ENCODE data around the gene MRPS34.
"Not testable (repeated sequence)": the region's sequence is repeated elsewhere in the genome, so short reads cannot be mapped to it uniquely, and the experiment has no call there.

The MRPS34 gene

DNA sequence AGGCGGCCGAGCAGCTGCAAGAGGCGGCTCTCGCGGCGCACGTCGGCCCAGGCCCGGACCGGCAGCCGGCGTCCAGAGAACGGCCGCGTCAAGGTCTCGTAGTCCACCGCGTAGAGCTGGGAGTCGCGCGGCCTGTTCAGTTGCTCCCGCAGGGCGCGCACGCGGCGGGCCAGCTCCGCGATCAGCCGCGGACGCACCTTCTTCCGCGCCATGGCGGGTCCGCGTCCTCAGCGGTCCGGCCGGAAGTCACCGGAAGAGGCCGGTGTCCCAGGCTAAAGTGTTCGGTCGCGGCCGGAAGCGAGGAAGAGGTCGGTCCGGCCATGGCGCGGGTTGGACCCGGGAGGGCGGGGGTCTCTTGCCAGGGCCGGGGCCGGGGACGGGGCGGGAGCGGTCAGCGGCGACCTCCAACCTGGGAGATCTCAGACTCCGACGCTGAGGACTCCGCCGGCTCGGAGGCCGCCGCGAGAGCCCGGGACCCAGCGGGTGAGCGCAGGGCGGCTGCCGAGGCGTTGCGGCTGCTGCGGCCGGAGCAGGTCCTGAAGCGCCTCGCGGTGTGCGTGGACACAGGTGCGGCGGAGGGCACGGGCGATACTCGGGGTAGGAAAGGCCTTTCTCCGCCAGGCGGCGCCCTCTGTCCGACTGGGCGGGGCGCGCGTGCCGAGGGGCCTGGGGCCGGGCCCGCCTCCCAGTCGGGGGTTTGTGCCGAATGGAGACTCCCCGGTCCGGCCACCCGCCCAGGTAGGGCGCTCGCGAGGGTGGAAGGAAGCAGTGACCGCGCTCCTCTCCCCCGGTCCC, at the start of gene MRPS34:
Gene MRPS34, minus strand, starts transcription at position 227 of the 795 bp plus-strand sequence. Its CDS starts 15 bp downstream, at position 212.
- peak; percentile 54 to 67 for DNase-seq (ENCODE audit: low read depth in 2 of 2)

DNA sequence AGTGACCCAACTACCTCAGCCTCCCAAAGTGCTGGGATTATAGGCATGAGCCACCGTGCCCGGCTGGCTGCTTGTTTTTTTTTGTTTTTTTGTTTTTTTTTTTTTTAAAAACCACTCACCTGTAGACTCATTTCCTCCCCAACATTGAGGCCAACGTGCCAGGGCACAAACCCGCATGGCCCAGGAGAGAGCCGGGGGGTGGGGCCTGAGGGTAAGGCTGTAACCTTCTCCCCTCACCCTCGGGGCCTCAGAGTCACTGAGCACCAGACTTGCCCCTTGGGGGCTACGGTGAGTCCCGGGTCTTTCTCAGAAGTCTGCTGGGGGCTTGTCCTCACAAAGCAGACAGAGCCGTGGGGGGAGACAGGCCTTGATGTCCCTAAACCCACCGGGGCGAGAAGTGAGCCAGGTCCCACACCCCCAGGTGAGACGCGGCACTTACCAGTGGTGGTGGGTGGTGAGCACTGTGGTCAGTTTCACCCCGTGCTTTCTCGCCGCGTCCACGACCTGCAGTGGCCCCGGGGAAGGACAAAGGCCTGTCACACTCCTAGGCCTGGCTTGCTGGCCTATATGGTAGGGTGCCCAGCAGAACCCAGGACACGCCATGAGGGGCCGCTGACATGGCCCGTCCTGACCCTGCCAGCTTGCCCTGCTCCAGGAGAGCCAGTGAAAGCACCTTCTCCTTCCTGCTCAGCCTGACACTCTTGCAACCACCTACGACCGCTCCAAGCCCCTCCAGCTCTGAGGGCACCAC, 49.1 kb upstream of the MRPS34 start:
- no peak for DNase-seq (ENCODE audit: low read depth in 2 of 2)

DNA sequence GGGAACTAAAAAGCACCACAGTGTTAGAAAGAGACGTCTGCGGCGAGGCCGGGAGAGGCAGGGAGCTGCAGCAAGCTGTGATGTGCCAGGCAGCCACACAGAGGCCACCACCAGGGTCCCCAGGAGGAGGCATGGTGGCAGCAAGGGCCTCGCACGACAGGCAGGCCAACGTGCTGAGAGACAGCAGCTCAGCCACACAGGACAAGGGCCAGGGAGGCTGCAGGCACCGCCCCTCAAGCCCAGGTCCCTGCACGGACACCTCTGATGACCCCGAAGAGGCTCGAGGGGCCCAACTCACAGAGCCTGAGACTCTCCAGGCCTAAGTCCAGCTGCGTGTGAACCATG, 48.0 kb upstream of the MRPS34 start:
- no peak for DNase-seq (ENCODE audit: low read depth in 2 of 2)

DNA sequence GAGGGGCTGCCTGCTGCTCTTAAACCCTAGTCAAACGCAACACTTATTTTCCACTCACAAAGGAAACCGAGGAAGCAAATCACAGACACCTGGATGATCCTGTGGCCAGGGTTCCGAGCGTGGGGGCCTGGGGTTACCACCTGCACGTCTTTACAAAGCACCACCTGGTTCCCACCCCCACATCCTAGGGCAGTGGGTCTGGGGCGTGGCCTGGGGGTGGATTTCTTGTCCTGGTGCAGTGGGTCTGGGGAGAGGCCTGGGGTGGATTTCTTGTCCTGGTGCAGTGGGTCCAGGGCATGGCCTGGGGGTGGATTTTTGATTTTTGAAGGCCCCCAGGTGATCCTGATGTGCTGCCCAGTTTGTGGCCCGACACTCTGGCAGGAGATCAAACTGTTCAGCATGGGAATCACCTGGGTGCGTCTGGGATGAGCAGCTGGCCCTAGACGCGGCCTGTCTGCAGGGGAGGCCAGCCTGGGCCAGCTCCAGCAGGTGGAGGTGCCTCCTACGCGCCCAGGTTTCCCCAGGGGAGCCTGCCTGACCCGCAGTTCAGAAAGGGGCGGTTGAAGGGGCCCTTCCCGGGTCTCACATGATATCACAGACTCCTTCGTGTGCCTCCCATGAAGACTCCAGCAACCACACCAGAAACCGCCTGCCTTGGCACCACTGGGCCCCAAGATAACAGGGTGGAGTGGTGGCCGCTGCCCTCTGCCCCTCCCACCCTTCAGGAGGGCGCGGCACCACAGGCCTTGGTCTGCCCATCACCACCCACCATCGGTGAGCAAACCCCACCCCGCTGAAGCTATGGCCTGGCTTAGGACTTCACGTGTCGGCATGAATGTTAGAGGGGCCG, 47.4 kb upstream of the MRPS34 start:
- DNase-seq (ENCODE audit: low read depth in 2 of 2): no peak

- DNase-seq (ENCODE audit: low read depth in 2 of 2): no peak
These were observed 46.7 kb upstream of the MRPS34 start for GRCh38 chr16:1819611-1820010.

DNA sequence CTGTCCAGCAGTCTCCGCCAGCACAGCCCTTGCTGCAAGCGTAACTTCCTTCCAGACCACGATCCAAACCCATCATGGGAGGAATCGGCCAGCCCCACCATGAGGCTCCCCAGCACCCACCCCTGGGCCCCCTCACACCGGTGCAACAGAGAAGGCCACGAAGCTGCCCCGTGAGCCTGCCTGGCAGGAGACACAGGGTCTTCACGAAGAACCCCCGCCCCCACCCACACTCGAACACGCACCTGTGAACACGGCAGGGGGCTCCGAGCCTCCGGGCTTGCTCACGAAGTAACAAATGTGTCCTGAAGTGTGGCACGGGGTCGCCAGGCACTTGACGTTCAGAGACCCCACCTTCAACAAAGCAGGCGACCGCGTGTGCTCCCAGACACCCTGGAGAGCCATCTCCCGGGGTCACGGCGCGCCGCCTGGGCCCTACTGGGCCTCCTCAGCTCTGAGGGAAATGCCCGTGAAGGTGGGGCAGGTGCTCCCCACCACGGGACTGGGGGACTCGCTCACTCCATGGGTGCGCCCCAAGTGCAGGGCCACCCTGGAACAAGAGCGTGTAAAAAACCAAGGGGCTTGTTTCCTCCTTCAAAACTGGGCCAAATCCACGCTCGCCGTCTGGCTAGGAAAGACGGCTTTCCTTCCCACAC, 46.1 kb upstream of the MRPS34 start:
- DNase-seq (ENCODE audit: low read depth in 2 of 2): no peak

- DNase-seq (ENCODE audit: low read depth in 2 of 2): no peak
These were observed 45.4 kb upstream of the MRPS34 start for GRCh38 chr16:1818204-1818872.

DNA sequence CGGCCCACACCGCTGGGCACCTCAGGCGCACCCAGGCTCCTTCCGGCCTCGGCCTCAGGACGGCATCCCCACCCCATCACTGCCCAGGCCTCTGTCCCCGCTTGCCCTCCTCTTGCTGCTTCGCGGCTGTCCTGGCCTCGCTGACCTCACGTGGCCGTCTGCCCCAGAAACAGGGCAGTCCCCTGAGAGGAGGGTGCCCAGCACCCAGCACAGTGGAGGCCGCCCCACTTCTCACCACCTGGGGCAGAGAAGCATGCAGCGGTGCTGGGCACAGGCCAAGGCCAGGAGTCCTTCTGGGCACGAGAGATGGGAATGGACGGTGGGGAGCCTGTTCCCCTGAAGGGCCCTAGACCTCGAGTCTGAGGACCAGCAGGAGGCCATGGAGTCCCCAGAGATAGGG, 44.8 kb upstream of the MRPS34 start:
- no peak for DNase-seq (ENCODE audit: low read depth in 2 of 2)

GRCh38 chr16:1817276-1817589, 44.3 kb upstream of the MRPS34 start:
- DNase-seq (ENCODE audit: low read depth in 2 of 2): no peak

GRCh38 chr16:1816396-1817275, 43.7 kb upstream of the MRPS34 start:
- DNase-seq (ENCODE audit: low read depth in 2 of 2): no peak

GRCh38 chr16:1815461-1815860, 42.5 kb upstream of the MRPS34 start:
- no peak for DNase-seq (ENCODE audit: low read depth in 2 of 2)

DNA sequence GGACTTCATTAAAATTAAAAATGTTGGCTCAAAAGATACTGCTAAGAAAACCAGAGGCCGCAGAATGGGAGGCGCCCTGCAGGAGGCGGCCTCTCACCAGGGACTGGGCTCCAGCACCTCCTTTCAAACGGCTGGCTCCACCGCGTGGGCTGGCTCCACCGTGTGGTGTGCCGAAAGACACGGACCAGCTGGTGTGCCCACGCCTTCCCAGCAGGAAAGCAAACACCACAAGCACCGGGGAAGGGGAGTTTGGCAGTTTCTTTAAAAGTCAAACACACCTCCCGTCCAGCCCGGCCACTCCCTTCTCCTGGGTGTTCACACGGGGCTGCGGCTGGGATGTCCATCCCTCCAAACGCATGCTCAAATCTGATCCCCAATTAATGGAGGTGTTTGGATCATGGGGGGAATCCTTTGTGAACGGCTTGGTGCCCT, 39.8 kb upstream of the MRPS34 start:
- no peak for DNase-seq (ENCODE audit: low read depth in 2 of 2)

DNA sequence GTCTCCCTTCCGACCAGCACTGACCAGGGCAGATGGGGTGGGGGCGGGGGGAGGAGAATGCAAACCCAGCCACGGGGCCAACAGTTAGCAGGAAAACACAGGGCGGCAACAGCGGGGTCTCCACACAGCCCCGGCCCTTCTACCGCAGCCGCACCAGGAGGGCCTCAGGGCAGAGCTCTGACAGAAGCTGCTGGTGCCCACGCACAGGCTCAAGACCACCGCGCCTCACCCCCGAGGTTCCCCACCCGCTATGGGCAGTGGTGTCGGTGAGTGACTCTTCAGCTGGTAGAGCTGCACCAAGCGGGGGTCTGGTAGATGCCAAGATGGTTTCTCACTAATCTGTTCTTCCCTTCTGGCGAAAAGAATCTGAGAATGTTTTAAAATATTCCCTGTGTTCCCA, 37.6 kb upstream of the MRPS34 start:
- no peak for DNase-seq (ENCODE audit: low read depth in 2 of 2)

DNA sequence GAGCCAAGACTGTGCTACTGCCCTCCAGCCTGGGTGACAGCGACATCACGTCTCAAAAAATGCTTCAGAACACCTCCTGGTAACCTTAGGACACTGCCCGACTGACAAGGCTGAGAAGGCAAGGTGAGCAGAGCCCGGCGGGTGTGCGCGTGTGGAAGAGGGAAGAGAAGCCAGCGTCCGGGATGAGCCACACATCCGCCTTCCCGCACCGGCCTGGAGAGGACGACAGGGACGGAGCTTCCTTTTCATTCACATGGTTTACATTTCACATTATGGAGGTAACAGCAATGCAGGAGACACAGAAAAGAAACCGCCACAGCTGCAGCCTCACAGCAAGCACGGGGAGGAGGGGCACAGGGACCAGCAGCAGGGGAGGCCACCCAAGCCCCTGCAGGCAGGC, 37.2 kb upstream of the MRPS34 start:
- DNase-seq (ENCODE audit: low read depth in 2 of 2): no peak

DNA sequence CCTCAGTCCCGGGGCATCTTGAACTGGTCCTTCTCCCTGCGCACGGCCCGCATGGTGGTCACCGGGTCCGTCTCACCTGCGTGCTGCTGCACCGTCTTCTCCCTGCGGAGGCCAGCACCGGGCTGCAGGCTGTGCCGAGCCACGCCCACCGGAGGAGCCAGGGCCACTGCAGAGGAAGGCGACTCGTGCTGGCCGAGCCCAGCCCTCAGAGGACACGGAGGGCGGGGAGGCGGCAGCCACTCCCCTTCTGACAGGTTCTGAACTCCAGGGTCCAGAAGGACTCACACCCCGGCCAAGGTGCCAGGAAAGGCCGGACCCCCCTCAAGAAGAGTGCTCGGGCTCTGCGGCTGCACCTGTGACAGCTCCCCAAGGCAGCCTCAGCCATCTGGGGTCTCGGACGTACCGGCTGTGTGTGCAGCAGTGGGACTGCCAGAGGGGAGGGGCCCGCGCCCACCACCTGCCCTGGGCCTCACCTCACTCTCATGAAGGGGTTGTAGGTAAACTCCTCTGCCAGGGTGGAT, 36.4 kb upstream of the MRPS34 start:
- DNase-seq (ENCODE audit: low read depth in 2 of 2): no peak

DNA sequence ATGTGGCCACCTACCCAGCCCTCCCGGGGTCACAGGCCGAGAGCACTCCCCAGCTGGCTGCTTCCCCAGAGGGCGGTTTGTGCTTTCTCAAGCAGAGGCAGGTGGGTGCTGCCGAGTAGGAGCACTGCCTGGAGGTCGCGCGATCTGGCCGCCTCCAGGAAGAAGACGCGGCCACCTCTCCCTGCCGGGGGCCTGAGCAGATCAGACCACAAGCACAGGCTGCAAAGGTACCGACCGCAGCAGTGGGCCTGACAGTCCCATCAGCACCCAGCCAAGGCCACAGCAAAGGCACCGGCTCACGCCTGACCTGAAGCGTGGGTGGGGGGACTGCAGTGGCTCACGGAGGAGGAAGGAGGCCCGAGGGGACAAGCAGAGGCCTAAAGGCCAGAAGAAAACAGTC, 35.8 kb upstream of the MRPS34 start:
- no peak for DNase-seq (ENCODE audit: low read depth in 2 of 2)

DNA sequence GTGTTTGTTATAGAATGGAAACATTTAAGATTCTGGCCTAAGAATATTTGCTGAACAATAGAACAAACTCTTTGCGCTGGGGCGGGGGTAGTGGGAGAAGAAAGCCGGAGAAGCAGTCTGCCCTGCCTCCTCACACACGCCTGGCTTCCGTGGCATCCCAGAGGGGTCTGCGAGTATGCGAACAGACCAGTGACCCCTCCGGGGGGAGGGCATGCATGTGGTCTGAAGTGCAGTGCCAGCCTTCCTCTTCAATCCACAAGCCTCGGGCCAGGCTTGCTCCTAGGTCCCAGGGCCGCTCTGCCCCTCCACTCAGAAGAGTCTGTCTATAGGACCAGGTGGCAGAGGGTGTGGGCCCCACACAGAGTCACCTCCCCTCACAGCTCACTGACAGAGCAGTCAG, 34.7 kb upstream of the MRPS34 start:
- DNase-seq (ENCODE audit: low read depth in 2 of 2): no peak

- no peak for DNase-seq (ENCODE audit: low read depth in 2 of 2)
These were observed 27.8 kb upstream of the MRPS34 start for GRCh38 chr16:1800701-1801100.

GRCh38 chr16:1799263-1799662, 26.3 kb upstream of the MRPS34 start:
- not testable (repeated sequence) for DNase-seq (ENCODE audit: low read depth in 2 of 2)

Data from activated CD8-positive, alpha-beta memory T cell treated with anti-CD3 and anti-CD28 coated beads for 4 hours (primary cell).